SJSA1 (cell line): Measurements from ENCODE around the gene FBN2. TPM values are rescaled to one million over a fixed set of nuclear protein-coding genes. Genes with fewer than 3 reads are reported as not detected.
"Not testable (repeated sequence)": the region's sequence is repeated elsewhere in the genome, so short reads cannot be mapped to it uniquely, and the experiment has no call there.

Experiments
- DNase-seq, 2 experiments: peaks; one replicate each; pipeline ENCODE4 v3.0.0-alpha.2; 2015 to 2020; ENCODE audit warnings: low spot score in 2 of 2, low read depth in 1 of 2
- H3K27ac ChIP-seq: fragments of 250-450 bp; sonication (Bioruptor Pico); 2 replicates; pipeline ENCODE4 v1.5.1; 2020; ENCODE audit warnings: mild to moderate bottlenecking, moderate library complexity
- H3K27me3 ChIP-seq: fragments of 250-450 bp; sonication (Bioruptor Pico); replicated peaks from 2 replicates; pipeline ENCODE4 v1.5.1; 2020; ENCODE audit warnings: mild to moderate bottlenecking, moderate library complexity
- H3K36me3 ChIP-seq: fragments of 250-450 bp; sonication (Bioruptor Pico); 2 replicates; pipeline ENCODE4 v1.5.1; 2020; ENCODE audit warnings: mild to moderate bottlenecking
- H3K4me1 ChIP-seq: fragments of 250-450 bp; sonication (Bioruptor Pico); replicated peaks from 2 replicates; pipeline ENCODE4 v1.6.1; 2021; ENCODE audit warnings: mild to moderate bottlenecking
- H3K4me3 ChIP-seq: fragments of 250-450 bp; sonication (Bioruptor Pico); 2 replicates; pipeline ENCODE4 v1.5.1; 2020; ENCODE audit warnings: mild to moderate bottlenecking
- H3K9me3 ChIP-seq: fragments of 250-450 bp; sonication (Bioruptor Pico); replicated peaks from 2 replicates; pipeline ENCODE4 v1.5.1; 2020; ENCODE audit warnings: mild to moderate bottlenecking
- total RNA-seq: library from RNA; depleted of rRNA; stranded (reverse); fragments of >200 nt; shearing (Covaris generic); gene quantifications from 2 replicates; pipeline ENCODE4 v1.2.3, GENCODE V29; 2014

FBN2 gene
- total RNA-seq, 1 experiment from 2014 or later, result 18.5 TPM

DNA sequence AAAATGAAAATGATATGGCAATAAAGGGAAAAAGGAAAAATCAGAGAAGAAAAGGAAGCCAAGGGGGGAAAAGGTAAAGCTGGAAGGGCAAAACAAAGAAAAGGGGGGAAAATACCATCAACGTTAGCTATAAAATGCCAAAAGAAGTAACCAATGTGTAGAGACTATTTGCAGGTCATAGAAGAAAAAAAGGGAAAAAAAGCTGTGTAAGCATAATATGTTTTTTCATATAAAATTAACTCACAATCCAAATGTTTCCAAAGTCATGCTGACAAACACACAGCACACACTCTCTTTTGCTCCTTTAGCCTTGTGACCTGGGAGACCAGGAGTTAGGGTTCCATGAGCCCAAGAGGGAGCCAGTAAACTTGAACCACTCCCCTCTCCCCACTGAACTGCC lies 18.2 kb downstream of the FBN2 start:
- DNase-seq, result no peak
- Histone ChIP-seq H3K4me3 (no peak overlapping the region), H3K4me1 (no peaks in the 10 kb centered on the region), H3K9me3 (no peaks in the 10 kb centered on the region), H3K36me3 (no peaks in the 10 kb centered on the region), H3K27me3 (no peaks in the 10 kb centered on the region), H3K27ac (no peak overlapping the region)

DNA sequence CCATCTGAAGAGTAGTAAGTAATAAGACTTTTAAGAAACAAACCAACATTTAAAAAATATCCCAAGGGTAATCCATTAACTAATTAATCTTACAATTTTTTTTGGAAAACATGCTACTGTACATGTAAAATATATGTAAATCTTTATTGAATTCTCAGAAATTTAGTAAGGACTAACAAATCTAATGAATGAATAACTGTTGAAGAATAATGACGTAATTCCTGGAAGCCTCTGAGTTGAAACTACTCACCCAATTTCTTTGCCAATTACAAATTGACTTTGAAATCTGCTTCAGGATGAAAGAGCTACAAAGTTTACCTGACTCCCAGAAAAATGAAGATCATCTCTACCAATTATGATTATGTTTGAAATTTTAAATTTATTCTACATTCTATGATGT lies 21.1 kb downstream of the FBN2 start:
- Histone ChIP-seq H3K36me3 (no peaks in the 10 kb centered on the region), H3K4me1 (no peaks in the 10 kb centered on the region), H3K9me3 (no peaks in the 10 kb centered on the region), H3K4me3 (no peak overlapping the region), H3K27ac (no peak overlapping the region), H3K27me3 (no peaks in the 10 kb centered on the region)
- DNase-seq, result no peak

DNA sequence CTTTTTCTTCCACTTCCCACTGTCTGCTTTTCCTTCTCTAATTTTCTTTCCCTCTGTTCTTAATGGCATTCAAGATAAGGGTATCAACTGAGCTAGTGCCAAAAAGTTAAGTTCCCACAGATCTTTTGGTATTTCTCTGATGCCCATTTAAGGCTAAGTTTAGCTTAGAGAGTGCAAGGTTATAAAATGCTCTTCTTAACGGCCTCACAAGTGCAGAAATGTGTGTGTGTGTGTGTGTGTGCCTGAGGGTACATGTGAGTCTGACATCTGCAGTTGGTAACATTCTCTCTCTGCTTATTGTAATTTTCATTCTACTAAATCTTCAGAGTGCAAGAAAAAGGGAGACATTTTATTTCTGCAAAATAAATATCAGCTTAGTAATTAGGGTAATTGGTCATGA lies 24.2 kb downstream of the FBN2 start:
- DNase-seq, result no peak
- H3K27me3 ChIP-seq, result no peaks in the 10 kb centered on the region
- H3K36me3 ChIP-seq, result no peaks in the 10 kb centered on the region
- H3K4me3 ChIP-seq, result no peak overlapping the region
- H3K27ac ChIP-seq, result no peak overlapping the region
- H3K4me1 ChIP-seq, result no peaks in the 10 kb centered on the region
- no peaks in the 10 kb centered on the region for H3K9me3 ChIP-seq

DNA sequence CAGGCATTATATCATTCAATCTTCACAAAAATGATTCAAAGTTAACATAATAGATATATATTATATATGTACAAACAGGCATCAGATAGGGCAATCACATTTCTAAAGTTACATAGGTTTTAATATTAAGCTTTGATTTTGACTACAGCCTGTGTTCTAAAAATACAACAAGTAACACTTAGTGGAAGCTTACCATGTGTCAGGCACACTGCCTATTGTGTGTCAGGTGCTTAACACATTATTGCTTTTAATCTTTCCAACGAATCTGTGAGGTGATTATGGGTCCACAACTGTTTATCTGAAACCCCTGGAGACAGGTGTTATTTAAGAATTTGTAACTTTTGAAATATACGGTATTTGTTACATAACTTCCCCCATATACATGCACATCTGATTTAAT lies 25.2 kb downstream of the FBN2 start:
- Histone ChIP-seq H3K27me3 (no peaks in the 10 kb centered on the region), H3K4me1 (no peaks in the 10 kb centered on the region), H3K9me3 (no peaks in the 10 kb centered on the region), H3K36me3 (no peaks in the 10 kb centered on the region), H3K27ac (no peak overlapping the region), H3K4me3 (no peak overlapping the region)
- no peak for DNase-seq

- H3K4me3 ChIP-seq, result no peak overlapping the region
- H3K27me3 ChIP-seq, result no peaks in the 10 kb centered on the region
- no peaks in the 10 kb centered on the region for H3K4me1 ChIP-seq
- no peaks in the 10 kb centered on the region for H3K36me3 ChIP-seq
- no peaks in the 10 kb centered on the region for H3K9me3 ChIP-seq
- DNase-seq, result no peak
- no peak overlapping the region for H3K27ac ChIP-seq
These were observed 31.4 kb downstream of the FBN2 start for GRCh38 chr5:128506643-128507042.

GRCh38 chr5:128503727-128504126 lies 34.3 kb downstream of the FBN2 start:
- H3K4me1 ChIP-seq, DNase-seq, H3K9me3 ChIP-seq, H3K36me3 ChIP-seq, H3K27me3 ChIP-seq, H3K4me3 ChIP-seq, H3K27ac ChIP-seq: not testable (repeated sequence)

GRCh38 chr5:128498844-128499455 lies 39.1 kb downstream of the FBN2 start:
- Histone ChIP-seq H3K4me1 (no peaks in the 10 kb centered on the region), H3K27me3 (no peaks in the 10 kb centered on the region), H3K27ac (no peak overlapping the region), H3K36me3 (no peaks in the 10 kb centered on the region), H3K4me3 (no peak overlapping the region), H3K9me3 (no peaks in the 10 kb centered on the region)
- DNase-seq, result peak in 1 of 2 experiments; percentile 20

GRCh38 chr5:128494516-128494915 lies 43.5 kb downstream of the FBN2 start:
- H3K4me1 ChIP-seq, result no peaks in the 10 kb centered on the region
- no peaks in the 10 kb centered on the region for H3K27me3 ChIP-seq
- no peak overlapping the region for H3K4me3 ChIP-seq
- no peaks in the 10 kb centered on the region for H3K36me3 ChIP-seq
- DNase-seq, result no peak
- no peak overlapping the region for H3K27ac ChIP-seq
- no peaks in the 10 kb centered on the region for H3K9me3 ChIP-seq

DNA sequence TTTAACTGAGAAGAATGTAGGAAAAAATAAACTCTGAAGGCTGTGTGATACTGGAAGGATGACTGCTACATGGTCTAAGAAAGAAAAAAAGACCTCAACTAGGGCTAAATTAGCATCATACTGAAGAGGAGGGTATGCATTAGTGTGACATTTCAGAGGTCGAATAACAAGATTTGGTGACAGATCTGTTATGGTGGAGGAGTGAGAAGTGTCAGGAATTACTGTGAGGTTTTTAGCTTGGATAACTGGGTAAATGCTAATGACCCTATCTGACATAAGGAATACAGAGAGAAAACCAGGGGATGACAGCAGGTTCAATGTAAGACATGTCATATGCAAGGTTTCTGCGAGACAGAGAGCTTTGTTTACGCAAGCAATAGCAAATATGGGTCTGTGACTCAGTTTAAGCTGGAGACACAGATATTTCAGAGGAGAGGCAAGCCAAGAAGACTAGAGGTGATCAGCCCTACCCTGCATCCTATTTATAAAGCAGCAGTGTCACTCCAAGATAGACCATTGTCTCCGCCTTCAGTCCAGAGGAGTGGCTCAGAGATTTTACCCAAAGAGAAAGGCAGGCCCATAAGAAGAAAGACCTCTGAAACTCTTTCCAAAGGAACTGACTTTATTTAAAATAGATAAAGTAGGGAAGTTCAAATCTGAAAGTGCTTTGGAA lies 44.3 kb downstream of the FBN2 start:
- no peak overlapping the region for H3K4me3 ChIP-seq
- no peaks in the 10 kb centered on the region for H3K4me1 ChIP-seq
- no peaks in the 10 kb centered on the region for H3K9me3 ChIP-seq
- no peak overlapping the region for H3K27ac ChIP-seq
- H3K27me3 ChIP-seq, result no peaks in the 10 kb centered on the region
- H3K36me3 ChIP-seq, result no peaks in the 10 kb centered on the region
- DNase-seq, result no peak

GRCh38 chr5:128491291-128491690 lies 46.8 kb downstream of the FBN2 start:
- Histone ChIP-seq H3K27me3 (no peaks in the 10 kb centered on the region), H3K4me3 (no peak overlapping the region), H3K27ac (no peak overlapping the region), H3K4me1 (no peaks in the 10 kb centered on the region), H3K36me3 (no peaks in the 10 kb centered on the region), H3K9me3 (no peaks in the 10 kb centered on the region; the same call in 1 of the 2 replicates)
- DNase-seq, result no peak

GRCh38 chr5:128490761-128491160 lies 47.3 kb downstream of the FBN2 start:
- H3K27me3 ChIP-seq, result no peaks in the 10 kb centered on the region
- no peak for DNase-seq
- no peaks in the 10 kb centered on the region for H3K4me1 ChIP-seq
- no peak overlapping the region for H3K4me3 ChIP-seq
- H3K9me3 ChIP-seq, result no peaks in the 10 kb centered on the region; the same call in 1 of the 2 replicates
- H3K27ac ChIP-seq, result no peak overlapping the region
- no peaks in the 10 kb centered on the region for H3K36me3 ChIP-seq

- Histone ChIP-seq H3K4me1 (no peaks in the 10 kb centered on the region), H3K27me3 (no peaks in the 10 kb centered on the region), H3K36me3 (no peaks in the 10 kb centered on the region), H3K27ac (no peak overlapping the region), H3K9me3 (no peaks in the 10 kb centered on the region; the same call in 1 of the 2 replicates), H3K4me3 (no peak overlapping the region)
- DNase-seq, result no peak
These were observed 51.0 kb downstream of the FBN2 start for GRCh38 chr5:128487041-128487440.

DNA sequence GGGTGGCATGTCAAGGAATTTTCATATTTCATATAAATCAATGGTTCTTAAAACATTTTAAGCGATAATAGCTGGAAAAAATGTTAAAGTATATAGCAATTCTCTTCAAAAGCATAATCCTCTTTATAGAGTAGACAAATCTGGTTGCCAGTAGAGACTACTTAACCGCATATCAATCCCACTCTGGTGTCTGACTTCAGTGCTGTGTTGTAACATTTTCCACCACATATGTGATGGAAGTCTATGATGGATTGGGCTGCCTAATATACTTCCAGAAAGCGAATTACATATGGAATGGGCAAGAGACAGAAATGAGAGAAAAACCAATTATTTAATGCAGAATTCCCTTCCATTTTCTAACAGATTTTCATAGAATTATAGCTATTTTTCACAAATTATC lies 54.3 kb downstream of the FBN2 start:
- Histone ChIP-seq H3K4me1 (no peaks in the 10 kb centered on the region), H3K27me3 (no peaks in the 10 kb centered on the region), H3K4me3 (no peak overlapping the region), H3K36me3 (no peaks in the 10 kb centered on the region), H3K9me3 (no peaks in the 10 kb centered on the region; the same call in 1 of the 2 replicates), H3K27ac (no peak overlapping the region)
- DNase-seq, result no peak

- H3K4me1 ChIP-seq, result no peaks in the 10 kb centered on the region
- H3K9me3 ChIP-seq, result no peaks in the 10 kb centered on the region
- no peaks in the 10 kb centered on the region for H3K27me3 ChIP-seq
- no peak overlapping the region for H3K4me3 ChIP-seq
- H3K27ac ChIP-seq, result no peak overlapping the region
- H3K36me3 ChIP-seq, result no peaks in the 10 kb centered on the region
- no peak for DNase-seq
These were observed 57.0 kb downstream of the FBN2 start for GRCh38 chr5:128480906-128481633.
